HG03039 (cell line): ENCODE data around the gene PCGF3.
"Not testable (repeated sequence)": the region's sequence is repeated elsewhere in the genome, so short reads cannot be mapped to it uniquely, and the experiment has no call there.

Source experiments
- ATAC-seq: cut with Tn5 transposase; IDR thresholded peaks from one replicate; pipeline ENCODE4 v1.9.1; 2021; ENCODE audit warnings: mild to moderate bottlenecking, moderate library complexity; ENCODE audit not compliant: unreplicated experiment

PCGF3 gene

DNA sequence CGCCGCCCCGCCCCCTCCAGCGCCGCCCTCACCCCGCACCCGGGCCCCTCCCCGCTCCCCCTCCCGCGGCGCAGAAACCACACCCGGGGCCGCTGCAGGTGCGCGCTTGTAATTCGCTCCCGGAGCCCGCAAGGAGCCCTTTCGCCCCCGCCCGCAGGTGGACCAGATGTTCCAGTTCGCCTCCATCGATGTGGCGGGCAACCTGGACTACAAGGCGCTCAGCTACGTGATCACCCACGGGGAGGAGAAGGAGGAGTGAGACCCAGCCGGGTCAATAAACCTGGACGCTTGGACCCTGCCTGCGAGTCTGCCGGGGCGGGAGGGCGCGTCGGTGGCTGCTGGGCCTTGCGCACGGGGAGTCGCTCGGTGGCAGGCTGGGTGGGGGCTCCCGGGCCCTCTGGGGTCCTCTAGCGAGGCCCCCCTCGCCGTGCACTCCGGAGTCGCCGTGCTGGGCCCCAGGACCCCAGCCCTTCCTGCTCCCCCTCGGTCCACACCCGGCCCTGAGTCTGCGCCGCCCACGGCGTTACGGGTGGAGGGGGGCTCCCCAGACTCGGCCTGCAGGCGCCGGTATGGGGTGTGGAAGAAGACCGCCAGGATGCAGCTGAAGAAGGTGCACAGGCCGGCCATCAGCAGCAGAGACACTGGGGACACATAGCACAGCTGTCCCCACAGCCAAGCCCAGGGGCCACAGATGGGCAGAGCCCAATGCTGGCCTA lies 23.7 kb upstream of the PCGF3 start:
- no peak for ATAC-seq

DNA sequence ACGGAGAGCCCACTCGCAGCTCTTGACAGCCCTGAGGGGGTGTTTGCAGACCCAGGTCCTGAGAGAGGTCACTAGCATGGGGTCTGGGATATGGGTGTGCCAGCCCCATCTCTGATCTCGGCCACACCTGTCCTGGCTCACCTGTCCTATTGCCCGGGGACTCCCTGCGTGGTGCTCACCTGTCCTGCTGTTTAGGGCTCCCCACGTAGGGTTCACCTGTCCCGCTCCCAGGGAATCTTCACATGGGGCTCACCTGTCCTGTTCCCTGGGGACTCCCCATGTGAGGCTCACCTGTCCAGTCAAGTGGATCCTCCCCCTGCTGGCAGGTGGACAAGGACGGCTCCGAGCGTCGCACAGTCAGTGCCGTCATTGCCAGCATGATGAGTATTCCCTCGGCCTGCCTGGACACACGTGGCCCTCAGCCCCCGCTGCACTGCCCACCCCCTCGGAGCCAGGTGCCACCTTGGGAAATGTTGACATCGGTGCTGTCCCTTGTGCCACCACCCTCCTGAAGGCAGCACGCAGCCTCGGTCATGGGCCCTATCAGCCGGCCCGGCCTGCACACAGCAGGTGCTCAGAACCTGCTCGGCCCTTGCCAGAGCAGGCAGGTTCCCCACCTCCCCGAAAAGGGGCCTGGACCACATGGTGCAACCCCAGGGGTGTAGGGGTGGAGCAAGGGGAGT lies 23.0 kb upstream of the PCGF3 start:
- ATAC-seq = no peak

DNA sequence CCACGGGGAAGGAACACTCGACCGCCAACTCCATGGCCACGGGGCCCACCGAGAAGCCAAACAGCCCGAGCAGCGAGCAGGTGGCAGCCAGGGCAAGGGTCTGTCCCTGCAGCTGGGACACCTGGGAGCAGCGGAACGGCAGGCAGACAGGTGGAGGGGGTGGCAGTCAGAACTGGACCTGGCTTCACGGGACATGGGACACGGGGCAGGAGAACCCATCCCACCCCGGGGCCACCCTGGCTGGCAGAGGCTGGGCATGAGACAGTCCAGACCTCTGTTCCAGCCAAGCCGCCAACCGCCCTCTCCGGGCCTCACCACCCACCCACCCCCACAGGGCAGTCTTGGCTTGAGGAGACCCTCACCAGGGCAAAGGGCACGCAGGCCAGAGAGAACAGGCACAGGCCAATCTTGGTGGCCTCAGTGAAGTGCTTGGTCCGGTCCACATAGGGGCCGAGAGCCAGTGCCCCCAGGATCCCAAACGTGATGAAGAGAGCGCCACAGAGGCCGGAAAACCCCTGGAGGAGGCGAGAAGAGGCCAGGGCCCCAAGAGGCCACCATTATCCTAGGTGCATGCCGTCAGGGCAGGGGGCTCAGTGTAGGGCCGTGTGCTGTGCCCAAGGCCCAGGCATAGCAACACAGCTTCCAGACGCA lies 22.3 kb upstream of the PCGF3 start:
- no peak for ATAC-seq

DNA sequence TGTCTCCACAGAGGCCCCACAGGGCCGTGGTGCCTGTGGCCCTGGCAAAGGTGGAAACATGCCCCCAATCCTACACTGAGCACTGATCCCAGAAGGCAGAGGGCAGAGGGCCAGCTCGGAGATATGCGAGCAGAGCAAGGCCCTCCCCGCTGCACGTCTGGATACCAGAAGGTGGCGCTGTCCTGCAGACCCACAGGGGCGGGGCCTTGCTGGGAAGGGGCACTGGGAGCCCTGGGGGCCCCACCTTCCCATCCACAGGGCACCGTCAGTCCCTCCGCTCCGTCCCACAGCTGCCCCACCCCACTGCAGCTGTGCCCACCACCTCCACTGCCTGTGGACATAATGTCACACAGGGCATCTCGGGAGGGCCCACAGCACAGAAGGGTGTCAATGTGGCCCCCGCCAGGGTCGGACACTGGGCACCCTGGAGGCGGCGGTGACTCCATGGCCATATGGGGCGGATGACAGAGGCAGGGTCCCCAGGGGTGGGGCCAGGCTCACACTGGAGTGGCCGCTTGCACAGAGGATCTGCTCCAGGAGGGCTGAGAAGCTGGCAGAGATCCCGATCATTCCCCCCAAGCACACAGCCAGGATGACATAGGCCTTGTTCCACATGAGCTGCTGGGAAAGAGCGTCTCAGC lies 21.5 kb upstream of the PCGF3 start:
- ATAC-seq = no peak

GRCh38 chr4:684623-685327 lies 20.9 kb upstream of the PCGF3 start:
- ATAC-seq = no peak

DNA sequence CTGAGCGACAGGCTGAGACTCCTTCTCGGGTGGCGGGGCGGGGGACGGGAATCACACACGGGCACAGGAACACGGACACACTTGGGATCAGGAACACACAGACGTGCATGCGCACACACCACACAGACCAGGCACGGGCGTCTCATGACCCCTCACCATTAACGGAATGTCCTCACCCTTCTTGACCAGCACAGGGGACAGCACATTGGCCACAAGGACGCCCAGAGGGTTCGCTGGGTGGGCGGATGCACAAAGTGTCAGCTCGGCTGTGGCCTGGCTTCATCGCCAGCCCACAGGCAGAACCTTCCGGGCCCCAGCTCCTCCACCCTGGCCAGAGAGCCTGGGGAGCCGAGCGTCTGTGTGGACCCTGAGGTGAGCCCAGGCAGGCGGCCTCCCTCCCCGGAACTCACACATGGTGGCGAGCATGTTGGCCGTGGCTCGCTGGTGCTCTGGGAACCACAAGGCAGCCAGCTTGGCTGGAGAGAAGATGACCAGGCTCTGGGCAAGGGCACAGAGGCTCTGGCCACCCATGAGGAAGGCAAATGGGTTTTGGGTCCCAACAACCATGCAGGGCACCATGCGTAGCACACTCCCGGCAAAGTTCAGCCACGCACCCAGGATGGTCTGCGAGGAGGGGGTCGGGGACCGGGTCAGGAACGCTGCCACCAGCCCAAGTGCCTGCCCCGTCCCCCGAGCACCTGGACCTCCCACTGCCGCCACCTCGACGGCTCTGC lies 19.8 kb upstream of the PCGF3 start:
- ATAC-seq = no peak

- ATAC-seq = no peak
Measured at GRCh38 chr4:686413-687040, 19.1 kb upstream of the PCGF3 start.

GRCh38 chr4:687048-687970 lies 18.3 kb upstream of the PCGF3 start:
- ATAC-seq = no peak

GRCh38 chr4:687971-688853 lies 17.4 kb upstream of the PCGF3 start:
- no peak for ATAC-seq

- no peak for ATAC-seq
Measured at GRCh38 chr4:688854-689681, 16.6 kb upstream of the PCGF3 start, which contains the start of gene SLC49A3. Gene SLC49A3 (minus strand): TSS chr4:689151. CDS start chr4:689127, 24 bp downstream.

DNA sequence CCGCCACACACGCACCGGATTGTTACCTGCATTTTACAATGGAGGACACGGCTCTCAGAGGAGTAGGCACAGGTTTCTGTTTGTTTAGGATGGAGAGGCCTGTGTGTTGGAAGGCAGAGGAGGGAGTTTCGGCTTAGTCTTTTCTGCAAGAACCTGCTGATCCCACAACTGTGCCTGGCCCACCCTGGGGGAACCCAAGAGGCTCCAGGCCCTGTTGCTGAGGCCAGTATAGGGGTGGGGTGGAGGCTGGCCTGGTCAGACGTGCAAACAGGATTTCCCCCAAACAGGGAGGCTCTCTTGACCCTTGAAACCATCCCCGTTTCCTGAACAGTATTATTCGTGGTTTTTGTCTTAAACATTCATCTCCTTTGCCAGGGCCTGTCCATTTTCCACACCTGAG lies 15.9 kb upstream of the PCGF3 start:
- no peak for ATAC-seq

GRCh38 chr4:692771-693554 lies 12.7 kb upstream of the PCGF3 start:
- no peak for ATAC-seq

DNA sequence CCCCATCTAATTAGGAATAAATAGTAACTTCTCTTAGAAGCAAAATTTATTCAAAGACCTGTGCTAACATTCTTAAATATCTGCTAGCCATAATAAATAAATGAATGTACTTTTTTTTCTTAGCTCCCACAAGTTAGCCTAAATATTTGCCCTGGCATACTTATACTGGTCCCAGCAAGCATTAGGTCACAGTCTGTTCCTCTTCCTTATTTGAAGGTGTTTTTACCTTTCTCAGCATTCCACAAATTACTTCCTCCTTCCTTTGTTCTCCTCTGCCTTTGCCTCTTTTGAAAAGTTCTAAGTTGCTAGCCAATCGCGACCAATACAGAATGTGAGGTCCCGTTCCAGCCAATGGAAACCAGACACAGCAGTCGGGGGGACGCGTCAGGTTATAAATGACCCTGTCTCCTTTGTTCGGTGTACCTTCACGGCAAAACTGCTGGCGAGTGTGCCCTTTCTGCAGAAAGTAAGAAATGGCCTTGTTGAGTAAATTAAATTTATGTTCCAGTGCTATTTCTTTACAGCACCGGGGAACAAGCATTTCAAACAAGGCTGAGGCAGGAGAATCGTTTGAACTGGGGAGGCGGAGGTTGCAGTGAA lies 11.2 kb upstream of the PCGF3 start:
- not testable (repeated sequence) for ATAC-seq

DNA sequence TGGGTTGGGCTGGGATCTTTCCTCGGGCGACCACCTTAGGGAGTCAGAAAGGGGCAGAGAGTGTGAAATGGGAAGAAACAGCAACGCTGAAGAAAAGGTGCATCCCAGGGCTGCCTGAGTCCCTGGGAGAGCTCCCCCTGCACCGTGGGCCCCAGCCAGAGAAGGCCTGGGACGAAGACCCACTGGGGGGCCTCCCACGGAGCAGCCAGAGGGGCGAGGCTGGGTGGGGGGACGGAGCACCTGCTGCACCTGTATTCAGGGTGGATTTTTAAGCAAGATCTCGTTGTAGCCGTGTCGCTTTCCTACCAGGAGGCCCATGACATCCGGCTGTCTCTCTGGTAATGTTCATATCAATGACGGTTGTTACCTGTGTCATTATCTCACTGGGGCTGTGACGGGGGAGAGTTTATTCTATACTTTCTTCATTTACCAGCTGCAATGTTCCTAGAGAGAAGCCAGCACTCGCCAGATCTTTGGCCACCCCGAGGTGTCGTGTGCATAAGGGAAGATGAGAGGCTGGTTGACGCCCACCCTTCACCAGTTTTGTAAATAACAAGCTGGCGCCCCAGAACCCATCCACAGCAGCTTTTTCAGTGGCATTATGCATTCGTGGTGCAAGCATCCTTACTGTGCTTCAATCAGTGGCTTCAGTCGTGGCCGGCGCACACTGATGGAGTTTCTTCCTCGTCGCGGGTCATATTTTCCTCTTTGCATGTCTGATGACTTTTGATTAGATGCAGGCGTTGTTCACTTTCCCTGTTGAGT lies 5.6 kb upstream of the PCGF3 start:
- no peak for ATAC-seq
